HS-27A (cell line): ENCODE data around the gene POU2F2.
"Not testable (repeated sequence)": the region's sequence is repeated elsewhere in the genome, so short reads cannot be mapped to it uniquely, and the experiment has no call there.

ENCODE experiments used
- DNase-seq: peaks from one replicate; pipeline ENCODE4 v3.0.0-alpha.2; 2012; ENCODE audit warnings: low read depth, missing footprints

Gene POU2F2

GRCh38 chr19:42059196-42059595 is 73.0 kb downstream of the POU2F2 start:
- no peak for DNase-seq

- DNase-seq = no peak
Measured at GRCh38 chr19:42057846-42058245, 74.4 kb downstream of the POU2F2 start.

- DNase-seq = no peak
Measured at GRCh38 chr19:42054205-42054604, 78.0 kb downstream of the POU2F2 start.

GRCh38 chr19:42053037-42053935 is 79.0 kb downstream of the POU2F2 start:
- DNase-seq = no peak

GRCh38 chr19:42052241-42052863 is 79.9 kb downstream of the POU2F2 start:
- DNase-seq = no peak

GRCh38 chr19:42051166-42052115 is 80.8 kb downstream of the POU2F2 start:
- no peak for DNase-seq

- DNase-seq = no peak
Measured at GRCh38 chr19:42048992-42049391, 83.3 kb downstream of the POU2F2 start.

GRCh38 chr19:42045575-42045974 is 86.7 kb downstream of the POU2F2 start:
- no peak for DNase-seq

- no peak for DNase-seq
Measured at GRCh38 chr19:42042455-42043170, 89.6 kb downstream of the POU2F2 start.

GRCh38 chr19:42040491-42040890 is 91.8 kb downstream of the POU2F2 start:
- not testable (repeated sequence) for DNase-seq

- no peak for DNase-seq
Measured at GRCh38 chr19:42040031-42040430, 92.2 kb downstream of the POU2F2 start.

- DNase-seq = no peak
Measured at GRCh38 chr19:42038666-42039065, 93.6 kb downstream of the POU2F2 start.

GRCh38 chr19:42037649-42038048 is 94.6 kb downstream of the POU2F2 start:
- no peak for DNase-seq
